GM19463 (cell line): ENCODE measurements around the gene RIPOR2.
"Not testable (repeated sequence)": the region's sequence is repeated elsewhere in the genome, so short reads cannot be mapped to it uniquely, and the experiment has no call there.

ENCODE experiments used
- ATAC-seq: cut with Tn5 transposase; IDR thresholded peaks from one replicate; pipeline ENCODE4 v1.9.1; 2021; ENCODE audit warnings: mild to moderate bottlenecking, moderate library complexity; ENCODE audit not compliant: unreplicated experiment

Gene RIPOR2

DNA sequence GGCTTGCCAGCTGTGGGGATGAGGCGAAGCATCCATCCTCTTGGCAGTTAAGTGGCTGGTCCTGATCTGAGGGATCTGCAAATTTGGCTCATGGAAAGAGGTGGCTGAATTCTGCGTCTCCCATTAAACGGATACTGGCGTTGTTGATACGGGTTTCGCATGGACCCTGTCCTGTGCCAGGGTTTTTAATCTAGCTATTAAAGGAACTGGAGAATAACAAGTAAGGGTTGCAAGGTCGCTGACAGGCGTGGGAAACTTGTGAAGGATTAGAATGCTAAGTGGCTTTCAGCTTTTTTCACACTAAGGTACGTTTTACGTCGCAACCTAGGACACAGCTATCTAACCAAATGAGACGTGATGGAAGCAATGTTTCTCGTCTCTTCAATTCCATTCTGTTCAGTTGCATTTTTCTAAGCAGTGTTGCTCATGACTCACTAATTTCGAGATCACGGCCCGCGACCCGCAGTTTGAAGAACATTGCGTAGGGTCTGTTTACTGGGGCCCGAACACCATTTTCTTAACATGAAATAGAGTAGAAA lies 160.2 kb downstream of the RIPOR2 start:
- ATAC-seq: no peak

DNA sequence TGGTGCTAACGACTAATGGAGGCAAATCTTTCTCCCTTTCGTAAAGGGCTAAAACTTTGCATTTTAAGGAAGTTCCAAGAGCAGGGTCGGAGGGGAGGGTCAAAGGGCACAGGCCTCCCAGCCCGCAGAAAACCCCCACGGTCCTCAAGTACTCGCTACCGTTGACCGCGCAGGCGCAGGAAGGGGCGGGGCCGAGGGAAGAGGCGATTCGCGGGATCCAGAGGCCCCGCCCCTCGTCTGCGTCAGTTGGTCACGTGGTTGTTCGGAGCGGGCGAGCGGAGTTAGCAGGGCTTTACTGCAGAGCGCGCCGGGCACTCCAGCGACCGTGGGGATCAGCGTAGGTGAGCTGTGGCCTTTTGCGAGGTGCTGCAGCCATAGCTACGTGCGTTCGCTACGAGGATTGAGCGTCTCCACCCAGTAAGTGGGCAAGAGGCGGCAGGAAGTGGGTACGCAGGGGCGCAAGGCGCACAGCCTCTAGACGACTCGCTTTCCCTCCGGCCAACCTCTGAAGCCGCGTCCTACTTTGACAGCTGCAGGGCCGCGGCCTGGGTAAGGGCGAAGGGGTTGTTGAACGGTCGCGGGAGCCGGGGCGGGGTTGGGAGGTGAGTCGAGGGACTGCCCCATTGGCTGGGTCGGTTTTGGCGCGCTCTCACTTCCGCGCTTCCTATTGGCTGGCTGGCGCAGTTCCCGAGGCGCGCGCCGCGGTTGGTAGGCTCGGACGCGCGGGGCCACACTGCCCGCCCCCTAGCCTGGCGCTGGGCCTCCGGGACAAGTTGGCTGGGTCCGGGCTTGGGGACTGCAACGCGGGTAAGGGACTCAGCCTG lies 160.9 kb downstream of the RIPOR2 start, which contains the start of gene GMNN:
Gene GMNN, plus strand, starts transcription at position 242 of the 824 bp plus-strand sequence. CDS start 2,310 bp downstream, outside the sequence.
- ATAC-seq: peak; percentile 92

DNA sequence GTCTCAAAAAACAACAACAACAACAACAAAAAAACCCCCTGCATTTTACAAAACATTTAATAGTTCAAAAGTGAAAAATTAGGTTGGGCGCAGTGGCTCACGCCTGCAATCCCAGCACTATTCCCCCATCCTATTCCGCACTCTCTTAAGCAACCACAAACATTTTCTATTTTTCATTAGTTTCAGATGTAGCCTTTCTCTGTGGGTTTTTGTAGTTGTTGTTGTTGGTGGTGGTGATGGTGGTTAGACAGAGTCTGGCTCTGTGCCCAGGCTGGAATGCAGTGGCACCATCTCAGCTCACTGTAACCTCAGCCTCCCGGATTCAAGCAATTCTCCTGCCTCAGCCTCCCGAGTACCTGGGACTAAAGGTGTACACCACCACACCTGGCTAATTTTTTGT lies 167.4 kb downstream of the RIPOR2 start:
- no peak for ATAC-seq

DNA sequence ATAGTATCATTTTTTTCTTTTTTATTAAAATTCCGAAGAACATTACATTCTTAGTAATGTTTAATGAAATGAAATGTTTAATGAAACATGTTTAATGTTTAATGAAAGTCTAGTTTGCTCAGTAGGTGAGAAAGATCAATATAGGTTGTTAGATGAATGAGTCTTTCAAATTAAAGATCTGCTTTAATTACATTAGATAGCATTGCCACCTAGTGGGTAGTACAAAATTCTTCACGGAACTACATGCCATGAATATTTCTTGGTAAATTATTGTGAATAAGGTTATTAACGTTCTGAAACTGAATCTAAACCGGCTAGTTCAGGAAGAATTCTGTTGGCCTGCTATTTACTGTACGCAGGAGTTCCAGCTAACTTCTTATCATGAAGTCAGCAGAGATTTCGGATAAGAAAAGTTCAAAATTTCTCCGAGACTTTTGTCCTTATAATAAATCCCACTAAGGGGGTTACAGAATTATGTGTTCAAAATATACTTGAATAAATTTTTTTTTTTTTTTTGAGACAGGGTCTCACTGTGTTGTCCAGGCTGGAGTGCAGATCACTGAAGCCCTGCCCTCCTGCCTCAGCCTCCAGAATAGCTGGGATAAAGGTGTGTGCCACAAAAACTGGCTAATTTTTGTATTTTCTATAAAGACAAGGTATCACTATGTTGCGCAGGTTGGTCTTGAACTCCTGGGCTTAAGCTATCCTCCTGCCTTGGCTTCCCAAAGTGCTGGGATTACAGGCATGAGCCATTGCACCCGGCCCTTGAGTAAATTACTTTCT lies 168.9 kb downstream of the RIPOR2 start:
- ATAC-seq: no peak

DNA sequence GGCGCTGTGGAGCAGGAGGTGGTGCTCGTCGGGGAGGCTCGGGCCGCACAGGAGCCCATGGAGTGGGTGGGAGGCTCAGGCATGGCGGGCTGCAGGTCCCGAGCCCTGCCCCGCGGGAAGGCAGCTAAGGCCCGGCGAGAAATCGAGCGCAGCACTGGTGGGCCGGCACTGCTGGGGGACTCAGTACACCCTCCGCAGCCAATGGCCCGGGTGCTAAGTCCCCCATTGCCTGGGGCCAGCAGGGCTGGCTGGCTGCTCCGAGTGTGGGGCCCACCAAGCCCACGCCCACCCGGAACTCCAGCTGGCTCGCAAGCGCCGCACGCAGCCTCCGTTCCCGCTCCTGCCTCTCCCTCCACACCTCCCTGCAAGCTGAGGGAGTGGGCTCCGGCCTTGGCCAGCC lies 169.8 kb downstream of the RIPOR2 start:
- not testable (repeated sequence) for ATAC-seq

DNA sequence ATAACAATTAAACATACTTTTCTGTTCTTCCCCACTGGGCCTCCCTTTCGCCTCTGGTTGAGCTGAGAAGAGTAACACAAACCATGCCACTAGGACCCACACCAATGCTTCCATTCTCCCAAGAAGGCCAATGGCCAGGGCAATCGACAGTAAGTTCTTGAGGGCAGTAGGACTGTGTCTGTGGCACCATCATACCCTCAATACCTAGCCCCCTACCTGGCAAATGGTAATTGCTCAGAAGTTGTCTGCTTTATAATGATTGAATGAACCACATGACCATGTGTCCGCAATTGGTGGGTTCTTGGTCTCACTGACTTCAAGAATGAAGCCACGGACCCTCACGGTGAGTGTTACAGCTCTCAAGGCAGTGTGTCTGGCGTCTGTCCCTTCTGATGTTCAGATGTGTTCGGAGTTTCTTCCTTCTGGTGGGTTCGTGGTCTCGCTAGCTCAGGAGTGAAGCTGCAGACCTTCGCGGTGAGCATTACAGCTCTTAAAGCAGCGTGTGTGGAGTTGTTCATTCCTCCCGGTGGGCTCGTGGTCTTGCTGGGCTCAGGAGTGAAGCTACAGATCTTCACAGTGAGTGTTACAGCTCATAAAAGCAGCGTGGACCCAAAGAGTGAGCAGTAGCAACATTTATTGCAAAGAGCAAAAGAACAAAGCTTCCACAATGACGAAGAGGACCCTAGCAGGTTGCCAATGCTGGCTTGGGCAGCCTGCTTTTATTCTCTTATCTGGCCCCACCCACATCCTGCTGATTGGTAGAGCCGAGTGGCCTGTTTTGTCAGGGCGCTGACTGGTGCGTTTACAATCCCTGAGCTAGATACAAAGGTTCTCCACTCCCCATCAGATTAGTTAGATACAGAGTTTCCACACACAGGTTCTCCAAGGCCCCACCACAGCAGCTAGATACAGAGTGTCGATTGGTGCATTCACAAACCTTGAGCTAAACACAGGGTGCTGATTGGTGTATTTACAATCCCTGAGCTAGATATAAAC lies 170.6 kb downstream of the RIPOR2 start:
- not testable (repeated sequence) for ATAC-seq

DNA sequence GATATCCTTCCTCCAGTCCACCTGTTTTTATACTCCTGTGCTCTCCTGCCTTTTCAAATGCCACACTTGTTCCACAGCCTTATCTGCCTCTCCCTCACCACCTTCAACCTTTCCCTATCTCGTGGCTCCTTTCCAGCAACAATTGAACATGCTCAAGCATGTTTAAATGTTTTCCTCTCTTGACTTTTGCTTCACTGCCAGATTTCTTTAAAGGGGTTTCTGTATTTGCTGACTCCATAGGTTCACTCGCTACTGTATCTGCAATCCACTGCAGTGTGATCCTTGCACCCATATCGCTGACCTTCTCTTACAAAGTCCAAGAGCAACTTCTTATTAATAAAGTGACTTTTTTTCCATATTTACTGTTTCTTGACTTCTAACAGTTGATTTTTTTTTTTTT lies 172.2 kb downstream of the RIPOR2 start:
- ATAC-seq: no peak

DNA sequence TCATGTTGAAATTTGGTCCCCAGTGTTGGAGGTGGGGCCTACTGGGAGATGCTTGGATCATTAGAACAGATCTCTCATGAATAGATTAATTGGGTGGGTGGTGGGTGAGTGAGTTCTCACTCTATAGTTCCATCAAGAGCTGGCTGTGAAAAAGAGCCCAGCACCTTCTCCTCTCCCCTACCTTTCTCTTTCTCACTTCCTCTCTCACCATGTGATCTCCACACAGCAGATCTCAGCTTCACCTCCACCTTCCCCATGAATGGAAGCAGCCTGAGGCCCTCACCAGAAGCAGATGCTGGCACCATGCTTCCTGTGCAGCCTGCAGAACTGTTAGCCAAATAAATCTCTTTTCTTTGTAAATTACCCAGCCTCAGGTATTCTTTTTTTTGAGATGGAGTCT lies 173.9 kb downstream of the RIPOR2 start:
- ATAC-seq: no peak

DNA sequence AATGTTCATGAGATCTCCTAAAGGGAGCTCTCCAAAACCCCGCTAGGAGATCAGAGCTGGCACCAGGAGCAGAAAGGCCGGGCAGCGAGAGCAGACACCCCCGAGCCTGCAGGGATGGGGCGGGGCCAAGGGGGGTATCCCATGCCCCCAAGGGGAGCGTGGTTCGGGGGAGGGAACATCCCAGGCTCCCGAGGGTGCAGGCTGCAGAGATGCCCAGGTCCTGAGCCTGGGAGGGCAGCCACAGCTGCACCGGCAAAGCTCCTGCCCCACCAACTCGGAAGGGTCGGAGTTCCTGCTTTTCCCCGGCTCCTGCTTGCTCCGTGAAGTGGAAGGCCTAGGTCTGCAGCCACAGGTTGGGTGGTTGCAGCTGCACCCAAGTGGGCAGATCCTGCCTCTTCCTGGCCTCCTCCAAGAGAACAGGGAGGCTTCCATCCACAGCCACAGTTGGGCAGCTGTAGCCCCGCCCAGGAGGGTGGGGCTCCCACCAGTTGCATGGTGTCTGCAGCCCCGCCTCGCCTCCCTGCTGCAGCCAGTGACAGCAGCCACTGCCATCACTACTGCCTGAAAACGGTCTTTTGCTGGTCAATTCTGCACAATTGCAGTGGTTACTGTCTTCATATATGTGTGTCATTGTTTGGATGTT lies 174.4 kb downstream of the RIPOR2 start:
- no peak for ATAC-seq

DNA sequence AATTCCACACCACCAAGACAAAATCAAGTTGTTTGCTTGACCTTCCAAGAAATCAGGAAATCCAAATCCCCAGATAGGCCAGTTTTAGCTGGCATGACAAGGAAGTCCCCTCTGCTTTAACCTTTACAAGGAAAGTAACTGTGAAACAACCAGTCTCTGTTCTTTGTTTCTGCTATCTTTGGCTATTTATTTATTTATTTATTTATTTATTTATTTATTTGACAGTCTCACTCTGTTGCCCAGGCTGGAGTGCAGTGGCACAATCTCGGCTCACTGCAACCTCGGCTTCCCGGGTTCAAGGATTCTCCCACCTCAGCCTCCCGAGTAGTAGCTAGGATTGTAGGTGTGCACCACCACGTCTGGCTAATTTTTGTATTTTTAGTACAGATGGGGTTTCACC lies 175.6 kb downstream of the RIPOR2 start:
- ATAC-seq: no peak

DNA sequence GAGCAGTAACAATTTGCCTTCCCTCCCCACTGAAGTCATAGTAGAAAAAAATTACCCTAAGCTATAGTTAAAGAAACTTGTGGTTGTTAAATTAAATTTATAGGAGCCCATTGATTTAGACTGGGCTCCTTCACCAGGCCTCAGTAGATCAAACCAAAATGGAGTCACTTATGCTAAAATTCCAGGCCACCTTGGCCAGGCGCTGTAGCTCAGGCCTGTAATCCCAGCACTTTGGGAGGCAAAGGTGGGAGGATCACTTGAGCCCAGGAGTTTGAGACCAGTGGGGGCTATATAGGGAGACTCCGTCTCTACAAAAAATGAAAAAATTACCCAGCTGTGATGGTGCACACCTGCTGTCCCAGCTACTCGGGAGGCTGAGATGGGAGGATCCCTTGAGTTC lies 176.0 kb downstream of the RIPOR2 start:
- ATAC-seq: no peak

DNA sequence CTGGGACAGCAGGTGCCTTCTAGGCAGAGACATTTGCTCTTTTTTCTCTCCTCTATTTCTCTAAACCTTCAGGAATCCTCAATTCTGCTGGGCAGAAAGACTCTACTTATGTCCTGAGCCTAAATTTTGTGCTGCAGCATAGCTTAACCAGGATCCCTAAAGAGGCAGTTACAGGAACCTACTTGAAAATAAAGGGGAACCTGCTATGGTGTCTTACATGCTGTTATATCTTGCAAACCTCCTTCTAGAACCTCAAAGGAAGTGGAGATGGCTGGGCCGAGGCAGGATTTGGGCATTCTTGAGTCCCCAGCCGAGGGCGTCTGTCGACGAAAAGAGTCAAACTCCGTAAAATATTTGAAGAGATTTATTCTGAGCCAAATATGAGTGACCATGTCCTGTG lies 178.1 kb downstream of the RIPOR2 start:
- no peak for ATAC-seq

DNA sequence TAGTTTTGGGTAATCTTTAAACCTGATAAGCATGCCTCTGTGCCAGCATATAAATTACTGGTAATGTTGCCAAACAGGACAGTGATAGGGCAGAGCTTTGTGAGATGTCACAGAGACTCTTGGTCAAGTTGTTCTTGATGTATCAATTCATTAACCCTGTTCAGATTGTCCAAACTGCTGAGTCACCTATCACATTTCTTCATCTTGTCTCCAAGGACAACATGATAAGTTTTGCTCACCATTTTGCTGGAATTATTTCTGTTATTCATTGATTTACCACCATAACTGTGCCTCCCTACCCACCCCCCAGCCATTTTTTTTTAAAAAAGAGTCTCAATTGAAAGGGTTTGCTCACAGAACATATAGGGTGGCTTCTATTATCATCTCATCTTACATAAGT lies 180.5 kb downstream of the RIPOR2 start:
- ATAC-seq: no peak

DNA sequence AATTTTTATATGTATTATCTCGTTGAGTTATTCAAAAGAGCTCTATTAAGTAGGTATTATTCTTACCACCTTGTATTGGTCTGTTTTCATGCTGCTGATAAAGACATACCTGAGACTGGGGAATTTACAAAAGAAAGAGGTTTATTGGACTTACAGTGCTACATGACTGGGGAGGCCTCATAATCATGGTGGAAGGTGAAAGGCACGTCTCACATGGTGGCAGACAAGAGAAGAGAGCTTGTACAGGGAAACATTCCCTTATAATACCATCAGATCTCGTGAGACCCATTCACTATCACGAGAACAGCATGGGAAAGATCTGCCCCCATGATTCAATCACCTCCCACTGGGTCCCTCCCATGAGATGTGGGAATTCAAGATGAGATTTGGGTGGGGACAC lies 181.4 kb downstream of the RIPOR2 start:
- ATAC-seq: not testable (repeated sequence)
